ENCODE results near the gene PBX2. TPM values are rescaled to one million over a fixed set of nuclear protein-coding genes. Genes with fewer than 3 reads are reported as not detected.

The PBX2 gene
- total RNA-seq, 1 donor from 2014 or later = 166 TPM

DNA sequence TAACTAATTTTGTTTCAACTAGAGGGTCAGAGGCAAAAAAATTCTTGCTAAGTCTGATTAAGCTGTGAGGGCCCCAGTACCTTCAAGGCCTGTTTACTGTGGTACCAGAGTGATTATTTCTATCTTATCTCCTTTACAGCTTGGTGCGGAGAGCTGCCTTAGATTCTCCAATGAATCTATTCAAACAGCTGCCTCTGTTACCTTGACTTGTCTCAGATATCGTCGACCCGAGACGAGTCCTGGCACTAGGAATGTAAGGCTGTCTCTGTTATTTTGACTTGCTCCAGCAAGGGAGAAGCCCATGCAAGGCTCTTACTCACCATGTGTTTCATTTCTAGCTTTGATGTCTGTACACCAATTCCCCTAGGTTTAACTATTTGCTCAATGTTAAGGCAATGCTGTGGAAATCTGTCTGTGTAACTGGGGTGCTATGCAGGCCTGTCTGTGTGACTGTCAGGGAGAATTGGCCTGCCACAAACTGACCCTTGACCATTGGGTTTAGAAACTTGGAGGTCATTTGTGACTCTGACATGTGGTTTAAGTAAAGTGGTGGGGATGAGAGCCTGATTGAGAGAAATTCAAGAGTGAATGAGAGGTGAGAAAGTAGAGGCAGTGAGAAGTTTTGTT, 49.5 kb downstream of the PBX2 start:
- no peak for DNase-seq (ENCODE audit: extremely low spot score, unreplicated experiment)
- TF ChIP-seq, protein P1, sequence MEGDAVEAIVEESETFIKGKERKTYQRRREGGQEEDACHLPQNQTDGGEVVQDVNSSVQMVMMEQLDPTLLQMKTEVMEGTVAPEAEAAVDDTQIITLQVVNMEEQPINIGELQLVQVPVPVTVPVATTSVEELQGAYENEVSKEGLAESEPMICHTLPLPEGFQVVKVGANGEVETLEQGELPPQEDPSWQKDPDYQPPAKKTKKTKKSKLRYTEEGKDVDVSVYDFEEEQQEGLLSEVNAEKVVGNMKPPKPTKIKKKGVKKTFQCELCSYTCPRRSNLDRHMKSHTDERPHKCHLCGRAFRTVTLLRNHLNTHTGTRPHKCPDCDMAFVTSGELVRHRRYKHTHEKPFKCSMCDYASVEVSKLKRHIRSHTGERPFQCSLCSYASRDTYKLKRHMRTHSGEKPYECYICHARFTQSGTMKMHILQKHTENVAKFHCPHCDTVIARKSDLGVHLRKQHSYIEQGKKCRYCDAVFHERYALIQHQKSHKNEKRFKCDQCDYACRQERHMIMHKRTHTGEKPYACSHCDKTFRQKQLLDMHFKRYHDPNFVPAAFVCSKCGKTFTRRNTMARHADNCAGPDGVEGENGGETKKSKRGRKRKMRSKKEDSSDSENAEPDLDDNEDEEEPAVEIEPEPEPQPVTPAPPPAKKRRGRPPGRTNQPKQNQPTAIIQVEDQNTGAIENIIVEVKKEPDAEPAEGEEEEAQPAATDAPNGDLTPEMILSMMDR (conservative IDR thresholded peaks at IDR 0.05) = no peak
- Mint-ChIP-seq H3K36me3 (no peaks in the 10 kb centered on the region), H3K4me3 (no peak overlapping the region), H3K4me1 (ENCODE audit: unreplicated experiment) (no peaks in the 10 kb centered on the region), H3K27me3 (peaks cover 4% of the 10 kb centered on the region), H3K9me3 (no peaks in the 10 kb centered on the region), H3K27ac (no peak overlapping the region)

DNA sequence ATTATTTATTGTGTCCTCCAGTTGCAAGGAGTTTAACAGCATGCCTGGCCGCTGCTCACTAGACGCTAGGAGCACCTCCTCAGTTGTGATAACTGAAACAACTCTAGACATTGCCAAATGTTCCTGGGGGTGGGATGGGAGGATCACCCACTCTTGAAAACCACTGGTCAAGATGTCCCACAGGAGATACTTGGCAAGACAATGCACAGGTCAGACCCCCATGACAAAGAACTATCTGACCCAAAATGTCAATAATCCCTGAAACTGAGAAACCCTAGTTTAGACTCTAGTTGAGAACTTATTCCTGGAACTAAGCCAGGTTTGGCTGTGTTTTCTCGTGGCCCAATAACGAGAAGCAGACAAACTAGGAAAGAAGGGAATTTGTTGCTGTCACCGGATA, 50.4 kb downstream of the PBX2 start:
- Mint-ChIP-seq H3K9me3 (no peaks in the 10 kb centered on the region), H3K4me3 (no peak overlapping the region), H3K27ac (no peak overlapping the region), H3K27me3 (peaks cover 8% of the 10 kb centered on the region), H3K36me3 (no peaks in the 10 kb centered on the region), H3K4me1 (ENCODE audit: unreplicated experiment) (no peaks in the 10 kb centered on the region)
- no peak for DNase-seq (ENCODE audit: extremely low spot score, unreplicated experiment)
- TF ChIP-seq, protein P1 (conservative IDR thresholded peaks at IDR 0.05) = no peak

DNA sequence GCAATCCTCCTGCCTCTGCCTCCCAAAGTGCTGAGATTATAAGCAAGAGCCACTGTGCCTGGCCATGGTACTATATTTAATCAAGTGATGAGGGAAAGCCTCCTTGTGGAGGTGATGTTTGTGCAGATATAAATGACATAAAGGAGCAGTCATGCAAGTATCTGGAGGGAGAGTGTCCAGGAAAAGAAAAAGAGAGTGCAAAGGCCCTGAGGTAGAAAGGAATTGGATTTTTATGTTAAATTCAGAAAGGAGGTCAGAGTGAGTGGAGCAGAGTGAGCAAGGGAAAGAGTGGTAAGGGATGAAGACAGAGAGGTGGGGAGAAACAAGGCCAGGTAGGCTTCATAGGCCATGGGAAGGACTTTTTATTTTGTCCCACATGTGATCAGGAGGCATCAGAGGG, 52.5 kb downstream of the PBX2 start:
- H3K4me1 Mint-ChIP-seq (ENCODE audit: unreplicated experiment) = no peaks in the 10 kb centered on the region
- H3K9me3 Mint-ChIP-seq = no peaks in the 10 kb centered on the region
- no peak overlapping the region for H3K27ac Mint-ChIP-seq
- H3K4me3 Mint-ChIP-seq = no peak overlapping the region
- no peak for DNase-seq (ENCODE audit: extremely low spot score, unreplicated experiment)
- no peaks in the 10 kb centered on the region for H3K36me3 Mint-ChIP-seq
- H3K27me3 Mint-ChIP-seq = peaks cover 13% of the 10 kb centered on the region
- TF ChIP-seq, protein P1 (conservative IDR thresholded peaks at IDR 0.05) = no peak

Small RNA genes lying within 50 kb of the gene (microRNA-seq; reads per million reads assigned to microRNA genes)
- 2.5 reads per million for gene MIR6721
- gene MIR6833 = not detected

Other genes starting within 250 kb of the PBX2 start
- 7.8 and 13.6 TPM in 2 replicates for gene CFB, start 244.1 kb downstream of the PBX2 start, total RNA-seq (ENCODE audit: low replicate concordance)
- 63.9 and 73.0 TPM in 2 replicates for gene NELFE, start 231.2 kb downstream of the PBX2 start, total RNA-seq (ENCODE audit: low replicate concordance)
- gene SKIC2, start 231.0 kb downstream of the PBX2 start, total RNA-seq (ENCODE audit: low replicate concordance) = 84.2 and 100 TPM in 2 replicates
- 24.2 and 28.9 TPM in 2 replicates for gene DXO, start 218.1 kb downstream of the PBX2 start, total RNA-seq (ENCODE audit: low replicate concordance)
- 5.2 and 9.7 TPM in 2 replicates for gene C4A, start 208.1 kb downstream of the PBX2 start, total RNA-seq (ENCODE audit: low replicate concordance)
- 5.3 and 9.2 TPM in 2 replicates for gene C4B, start 175.4 kb downstream of the PBX2 start, total RNA-seq (ENCODE audit: low replicate concordance)
- gene CYP21A2, start 151.8 kb downstream of the PBX2 start, total RNA-seq (ENCODE audit: low replicate concordance) = 0.14 and 0.68 TPM in 2 replicates
- 20.8 and 22.2 TPM in 2 replicates for gene TNXB, start 80.9 kb downstream of the PBX2 start, total RNA-seq (ENCODE audit: low replicate concordance)
- gene ATF6B, start 62.0 kb downstream of the PBX2 start, total RNA-seq (ENCODE audit: low replicate concordance) = 95.8 and 99.3 TPM in 2 replicates
- gene FKBPL, start 59.9 kb downstream of the PBX2 start, total RNA-seq (ENCODE audit: low replicate concordance) = 8.4 and 10.1 TPM in 2 replicates
- gene PRRT1, start 38.3 kb downstream of the PBX2 start, total RNA-seq (ENCODE audit: low replicate concordance) = 1.00 and 2.7 TPM in 2 replicates
- gene PPT2, start 36.1 kb downstream of the PBX2 start, total RNA-seq (ENCODE audit: low replicate concordance) = 44.1 and 46.9 TPM in 2 replicates
- 27.1 and 35.8 TPM in 2 replicates for gene EGFL8, start 25.6 kb downstream of the PBX2 start, total RNA-seq (ENCODE audit: low replicate concordance)
- 64.1 and 76.3 TPM in 2 replicates for gene AGPAT1, start 14.1 kb downstream of the PBX2 start, total RNA-seq (ENCODE audit: low replicate concordance)
- gene RNF5, start 11.8 kb downstream of the PBX2 start, total RNA-seq (ENCODE audit: low replicate concordance) = 49.4 and 69.2 TPM in 2 replicates
- gene AGER, start 5.9 kb downstream of the PBX2 start, total RNA-seq (ENCODE audit: low replicate concordance) = 11.1 and 16.9 TPM in 2 replicates
- gene GPSM3, start 2.4 kb upstream of the PBX2 start, total RNA-seq (ENCODE audit: low replicate concordance) = 0.48 and 3.3 TPM in 2 replicates
- gene NOTCH4, start 33.9 kb upstream of the PBX2 start, total RNA-seq (ENCODE audit: low replicate concordance) = 1.5 and 1.9 TPM in 2 replicates
- not detected in 2 replicates for gene TSBP1, start 181.7 kb upstream of the PBX2 start, total RNA-seq (ENCODE audit: low replicate concordance)
- gene BTNL2, start 217.0 kb upstream of the PBX2 start, total RNA-seq (ENCODE audit: low replicate concordance) = not detected in 2 replicates
- gene HLA-DRA, start 249.7 kb upstream of the PBX2 start, total RNA-seq (ENCODE audit: low replicate concordance) = 1.4 and 2.1 TPM in 2 replicates

All from type B pancreatic cell (in vitro differentiated cells).